Caco-2 (cell line): ENCODE results near the gene NBR1. TPM values are rescaled to one million over a fixed set of nuclear protein-coding genes. Genes with fewer than 3 reads are reported as not detected.

Source experiments
- BruUV-seq: library from RNA; stranded (reverse); fragments of 400-500 nt; replicated peaks from 2 replicates; lab custom pipeline; 2021; lab: Mats Ljungman, UMichigan
- CTCF ChIA-PET: fragments of 300-600 bp; sonication (Branson Sonifier 250); formaldehyde crosslinking; loops from one replicate; lab custom pipeline; 2022; ENCODE audit warnings: antibody characterized with exemption; lab: Charles Lee
- POLR2A ChIA-PET: fragments of 300-600 bp; sonication (Branson Sonifier 250); formaldehyde crosslinking; loops from one replicate; lab custom pipeline; 2022; ENCODE audit warnings: antibody characterized with exemption; lab: Charles Lee
- DNase-seq, 2 experiments: peaks; one replicate each; pipeline versions ENCODE4 v3.0.0 to v3.0.0-alpha.2; 2020 to 2022
- H3K27me3 ChIP-seq: replicated peaks from 2 replicates; pipeline ENCODE4 v1.6.0; 2011; ENCODE audit warnings: low read length; ENCODE audit not compliant: control insufficient read depth, insufficient read depth
- H3K36me3 ChIP-seq: 2 replicates; pipeline ENCODE4 v1.5.1; 2011; ENCODE audit warnings: low read length; ENCODE audit not compliant: control insufficient read depth, insufficient read depth
- H3K4me1 ChIP-seq: fragments of 250-450 bp; sonication (Bioruptor Pico); 2 replicates; pipeline ENCODE4 v1.5.1; 2020; ENCODE audit warnings: mild to moderate bottlenecking
- H3K4me3 ChIP-seq: 2 replicates; pipeline ENCODE4 v1.5.1; 2011; ENCODE audit warnings: low read depth, mild to moderate bottlenecking, control low read depth, low read length
- H3K9me3 ChIP-seq: fragments of 250-450 bp; sonication (Bioruptor Pico); 2 replicates; pipeline ENCODE4 v1.5.1; 2020; ENCODE audit warnings: mild to moderate bottlenecking, moderate library complexity
- H3K27ac Mint-ChIP-seq: one replicate; pipeline ENCODE4 v1.8.0; 2022; ENCODE audit warnings: mixed read lengths; ENCODE audit not compliant: unreplicated experiment
- H3K27me3 Mint-ChIP-seq: one replicate; pipeline ENCODE4 v1.8.0; 2022; ENCODE audit warnings: mixed read lengths; ENCODE audit not compliant: insufficient read depth, unreplicated experiment
- H3K36me3 Mint-ChIP-seq: one replicate; pipeline ENCODE4 v1.8.0; 2022; ENCODE audit warnings: mild to moderate bottlenecking, mixed read lengths; ENCODE audit not compliant: insufficient read depth, unreplicated experiment
- H3K4me1 Mint-ChIP-seq: one replicate; pipeline ENCODE4 v1.8.0; 2022; ENCODE audit warnings: low read depth, mixed read lengths; ENCODE audit not compliant: unreplicated experiment
- H3K4me3 Mint-ChIP-seq: one replicate; pipeline ENCODE4 v1.8.0; 2022; ENCODE audit warnings: mild to moderate bottlenecking, moderate library complexity, mixed read lengths; ENCODE audit not compliant: unreplicated experiment
- H3K9me3 Mint-ChIP-seq: one replicate; pipeline ENCODE4 v1.8.0; 2022; ENCODE audit warnings: mixed read lengths; ENCODE audit not compliant: unreplicated experiment
- CTCF ChIP-seq, 2 experiments: fragments of 200-600 bp in 1 of 2; IDR thresholded peaks; 1 replicate in 1 of 2; 2 replicates in 1 of 2; pipeline versions ENCODE4 v1.5.1 to v1.8.0; 2011 to 2022; ENCODE audit warnings: antibody characterized with exemption in 1 of 2, control low read depth in 1 of 2, inconsistent platforms in 1 of 2, low read depth in 1 of 2, low read length in 1 of 2, mild to moderate bottlenecking in 1 of 2, moderate library complexity in 1 of 2; ENCODE audit not compliant: insufficient read depth in 1 of 2, severe bottlenecking in 1 of 2, unreplicated experiment in 1 of 2
- intact Hi-C: fragments of 100-400 bp; cut with micrococcal nuclease; formaldehyde crosslinking; loops from one replicate; pipeline ENCODE4 v1.10.0; 2022; ENCODE audit not compliant: unreplicated experiment
- total RNA-seq: library from RNA; stranded (reverse); gene quantifications from 2 replicates; pipeline ENCODE4 v1.2.3, GENCODE V29; 2022

NBR1 gene
- total RNA-seq, 1 experiment from 2014 or later, result 53.9 TPM

- Histone ChIP-seq H3K9me3 (no peaks in the 10 kb centered on the region), H3K4me1 (peaks cover 8% of the 10 kb centered on the region), H3K4me3 (no peak overlapping the region; the same call in 1 of the 2 replicates), H3K36me3 (0 out of 2 replicates have a peak, but pooled peaks cover 1% of the 10 kb centered on the region), H3K27me3 (no peaks in the 10 kb centered on the region)
- intact Hi-C loops, result no loop called here
- ChIA-PET POLR2A (no interaction called here), CTCF (no interaction called here)
- Mint-ChIP-seq H3K4me1 (peaks cover 10% of the 10 kb centered on the region), H3K4me3 (peak overlapping the region; percentile 92), H3K27ac (peak overlapping the region; percentile 77), H3K36me3 (peaks cover 33% of the 10 kb centered on the region), H3K27me3 (no peaks in the 10 kb centered on the region), H3K9me3 (no peaks in the 10 kb centered on the region)
- DNase-seq, result no peak
- BruUV-seq, result no TSS peak
- no peak for TF ChIP-seq CTCF (IDR thresholded peaks at IDR 0.05; ENCODE audit: insufficient read depth in 1 of 2, low read depth in 1 of 2, low read length in 1 of 2, severe bottlenecking in 1 of 2, unreplicated experiment in 1 of 2)
Measured at GRCh38 chr17:43210576-43210975, 39.6 kb downstream of the NBR1 start.

DNA sequence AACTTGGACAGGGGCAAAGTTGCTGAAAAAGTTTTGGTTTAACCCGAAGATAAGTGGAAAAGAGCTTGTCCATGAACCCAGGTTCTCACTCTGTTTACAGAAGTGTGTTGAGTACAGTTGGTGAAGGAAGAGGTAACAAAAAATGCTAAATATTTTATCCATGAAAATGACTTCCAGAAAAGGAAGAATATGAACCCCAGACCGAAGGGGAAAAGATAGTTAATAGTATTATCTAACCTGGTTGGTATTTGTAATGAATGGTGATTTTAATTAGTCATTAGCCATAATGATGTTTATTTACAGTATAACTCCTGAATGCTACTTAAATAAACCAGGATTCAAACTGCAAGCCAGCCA lies 40.1 kb downstream of the NBR1 start:
- ChIA-PET CTCF (interaction anchor here (0.6 to 2.5 kb wide), 3 partner anchors 39 to 189 kb away, joined by 3 to 10 read pairs (median 3); partner anchors contain the start of genes NBR1 and VAT1), POLR2A (interaction anchor here (0.5 to 3.7 kb wide), 5 partner anchors 10 to 213 kb away, joined by 3 to 30 read pairs (median 4); partner anchors contain the start of genes RPL27 and VAT1)
- H3K27ac Mint-ChIP-seq, result peak overlapping the region; percentile 77
- peaks cover 10% of the 10 kb centered on the region for H3K4me1 Mint-ChIP-seq
- Histone ChIP-seq H3K4me1 (peaks cover 11% of the 10 kb centered on the region), H3K27me3 (no peaks in the 10 kb centered on the region), H3K4me3 (peak overlapping the region; percentile 55), H3K9me3 (no peaks in the 10 kb centered on the region), H3K36me3 (peaks cover 2% of the 10 kb centered on the region)
- TSS peak; percentile 95 for BruUV-seq
- DNase-seq, result no peak
- H3K36me3 Mint-ChIP-seq, result peaks cover 28% of the 10 kb centered on the region
- peak overlapping the region; percentile 92 for H3K4me3 Mint-ChIP-seq
- intact Hi-C loops, result no loop called here
- no peak for TF ChIP-seq CTCF (IDR thresholded peaks at IDR 0.05; ENCODE audit: insufficient read depth in 1 of 2, low read depth in 1 of 2, low read length in 1 of 2, severe bottlenecking in 1 of 2, unreplicated experiment in 1 of 2)
- no peaks in the 10 kb centered on the region for H3K27me3 Mint-ChIP-seq
- H3K9me3 Mint-ChIP-seq, result no peaks in the 10 kb centered on the region

DNA sequence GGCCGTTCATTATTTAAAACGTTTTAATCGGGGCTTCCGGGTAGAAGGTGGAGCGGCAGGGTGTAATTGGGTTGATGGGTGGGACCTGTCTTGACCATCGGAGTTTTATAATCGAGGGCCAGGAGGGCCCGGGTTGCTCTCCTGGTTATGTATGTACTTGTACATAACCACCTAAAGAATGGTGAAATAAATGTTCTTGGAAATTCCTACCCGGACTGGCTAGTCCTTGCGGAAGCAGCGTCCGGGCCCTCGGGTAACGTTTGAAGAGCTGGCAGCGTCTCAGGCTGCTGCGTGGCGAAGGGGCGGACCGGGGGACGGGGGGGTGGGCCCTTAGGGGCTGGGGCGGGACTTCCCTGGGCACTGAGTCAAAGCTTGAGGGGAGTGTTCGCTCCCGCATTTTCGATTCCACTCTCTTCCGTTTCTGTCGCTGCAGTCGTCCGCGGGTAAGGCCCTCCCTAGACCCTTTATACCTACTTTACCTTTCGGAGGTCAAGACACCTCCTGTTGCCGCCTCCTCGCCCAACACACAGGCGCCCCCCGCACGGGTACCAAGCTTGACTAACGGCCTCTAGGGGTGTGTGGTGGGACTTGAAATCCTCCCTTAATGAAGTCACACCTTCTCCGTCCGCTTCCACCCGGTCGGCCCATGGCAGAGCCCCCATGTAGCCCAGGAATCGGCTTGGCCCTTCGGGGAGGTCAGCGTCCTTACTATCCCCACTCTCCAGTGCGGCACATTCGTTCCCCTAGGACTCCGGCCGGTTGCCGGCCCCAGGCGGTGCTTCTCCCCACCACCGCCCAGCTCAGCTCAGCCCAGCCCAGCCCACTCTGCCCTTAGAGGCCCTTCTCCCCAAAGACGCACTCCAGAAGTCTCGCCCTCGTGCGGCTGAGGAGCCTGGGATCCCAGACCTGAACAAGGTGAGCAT lies 40.7 kb downstream of the NBR1 start, which contains the start of gene TMEM106A:
Gene TMEM106A, plus strand, starts transcription at position 396 of the 923 bp plus-strand sequence. CDS start 1,167 bp downstream, outside the sequence.
- intact Hi-C loops, result loop anchor here (1.0 kb wide), 1 partner anchor 39 kb away; no protein-coding TSS in a partner anchor
- H3K4me1 Mint-ChIP-seq, result peaks cover 10% of the 10 kb centered on the region
- peak; percentile 66 to 68 for DNase-seq
- peaks cover 17% of the 10 kb centered on the region for H3K4me1 ChIP-seq
- peak in 1 of 2 experiments; percentile 29 for TF ChIP-seq CTCF (IDR thresholded peaks at IDR 0.05; ENCODE audit: insufficient read depth in 1 of 2, low read depth in 1 of 2, low read length in 1 of 2, severe bottlenecking in 1 of 2, unreplicated experiment in 1 of 2)
- H3K4me3 ChIP-seq, result peak within 1 kb of the TSS; percentile 55
- POLR2A ChIA-PET, result interaction anchor here (0.5 to 3.7 kb wide), 7 partner anchors 9 to 213 kb away, joined by 3 to 30 read pairs (median 4); partner anchors contain the start of genes RPL27 and VAT1
- H3K27ac Mint-ChIP-seq, result peak within 1 kb of the TSS; percentile 77
- no peaks in the 10 kb centered on the region for H3K9me3 ChIP-seq
- no peaks in the 10 kb centered on the region for H3K27me3 ChIP-seq
- BruUV-seq, result TSS peak; percentile 47
- peaks cover 22% of the 10 kb centered on the region for H3K36me3 Mint-ChIP-seq
- no peaks in the 10 kb centered on the region for H3K9me3 Mint-ChIP-seq
- H3K36me3 ChIP-seq, result peaks cover 2% of the 10 kb centered on the region
- CTCF ChIA-PET, result interaction anchor here (0.5 to 2.5 kb wide), 8 partner anchors 10 to 214 kb away, joined by 3 to 10 read pairs (median 3); partner anchors contain the start of genes NBR1, RPL27 and VAT1
- peak within 1 kb of the TSS; percentile 92 for H3K4me3 Mint-ChIP-seq
- no peaks in the 10 kb centered on the region for H3K27me3 Mint-ChIP-seq
